Measurements from ENCODE around the gene POLD1.

The POLD1 gene

DNA sequence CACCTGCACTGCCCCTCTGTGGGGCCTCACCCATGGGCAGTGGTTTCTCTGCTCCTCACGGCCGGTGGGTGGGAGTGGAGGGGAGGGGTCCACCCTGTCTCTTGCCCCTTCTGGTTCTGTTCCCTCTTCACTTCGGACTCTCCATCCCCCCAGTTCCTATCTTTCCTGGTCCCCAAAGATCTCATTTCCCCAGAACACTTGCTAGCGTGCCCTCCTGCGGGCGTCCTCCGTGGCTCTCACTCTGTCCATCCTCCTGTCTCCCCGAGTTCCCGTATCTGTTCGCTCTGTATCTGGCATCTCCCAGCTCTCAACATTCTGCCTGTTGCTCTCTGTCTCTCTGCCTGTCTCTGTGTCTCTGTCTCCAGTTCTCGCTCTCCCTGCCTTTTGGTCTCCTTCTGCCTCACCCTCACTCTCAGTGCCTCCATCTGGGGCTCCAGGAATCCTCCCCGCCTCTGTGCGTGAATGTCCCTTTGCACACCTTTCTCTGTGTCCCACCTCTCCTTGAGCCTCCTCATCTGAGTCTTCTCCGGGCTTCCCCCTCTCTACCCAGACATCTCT is 35.0 kb downstream of the POLD1 start:
- DNase-seq, result no peak

DNA sequence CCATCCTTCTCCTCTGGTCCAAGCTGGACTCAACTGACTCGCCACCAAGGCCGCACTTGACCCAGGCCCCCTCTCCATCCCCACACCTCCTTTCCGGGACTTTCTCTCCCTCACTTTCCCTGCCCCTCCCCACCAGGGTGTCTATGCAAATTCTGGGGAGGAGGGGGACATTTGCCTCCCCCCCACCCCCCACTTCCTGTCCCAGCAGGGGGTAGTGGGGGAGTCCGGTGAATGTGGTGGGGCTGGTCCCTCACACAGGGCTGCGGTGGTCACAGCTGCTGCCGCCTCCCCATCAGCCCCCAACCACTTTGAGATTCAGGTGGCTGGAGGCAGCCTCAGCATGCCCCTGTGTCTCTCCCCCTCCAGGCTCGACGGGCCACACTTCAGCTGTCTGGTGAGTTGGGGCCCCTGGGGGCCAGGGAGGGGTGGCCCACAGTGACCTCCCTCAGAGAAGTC is 35.5 kb downstream of the POLD1 start:
- DNase-seq, result no peak

DNA sequence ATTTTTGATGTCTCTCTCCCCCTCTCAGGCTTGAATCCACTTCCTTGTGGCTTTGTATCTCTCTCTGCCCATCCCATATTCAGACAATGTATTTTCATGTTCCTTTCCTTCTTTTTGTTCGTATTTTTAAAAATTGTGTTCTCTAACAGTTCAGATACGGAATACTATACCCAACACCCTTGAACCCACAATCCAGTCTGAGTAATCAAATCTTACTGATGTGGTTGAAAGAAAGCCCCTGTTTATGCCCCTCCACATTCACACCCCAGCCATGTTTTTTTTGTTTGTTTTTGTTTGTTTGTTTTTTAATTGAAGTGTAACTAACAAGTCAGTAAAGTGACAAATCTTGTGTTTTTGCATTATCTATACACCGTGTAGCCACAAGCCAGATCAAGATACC is 36.0 kb downstream of the POLD1 start:
- no peak for DNase-seq

DNA sequence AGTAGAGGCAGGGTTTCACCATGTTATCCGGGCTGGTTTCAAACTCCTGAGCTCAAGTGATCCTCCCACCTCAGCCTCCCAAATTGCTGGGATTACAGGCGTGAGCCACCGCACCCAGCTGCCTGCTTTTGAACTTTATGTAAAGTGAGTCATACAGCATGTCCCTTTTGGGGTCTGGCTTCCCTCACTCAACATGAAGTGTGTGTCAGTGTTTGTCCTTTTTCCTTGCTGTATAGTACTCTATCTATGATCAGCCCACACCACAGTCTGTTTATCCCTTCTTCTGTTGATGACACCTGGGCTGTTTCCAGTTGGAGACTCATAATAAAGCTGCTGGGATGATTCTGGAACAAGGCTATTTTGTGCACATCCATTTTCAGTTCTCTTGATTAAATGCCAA is 36.7 kb downstream of the POLD1 start:
- no peak for DNase-seq

DNA sequence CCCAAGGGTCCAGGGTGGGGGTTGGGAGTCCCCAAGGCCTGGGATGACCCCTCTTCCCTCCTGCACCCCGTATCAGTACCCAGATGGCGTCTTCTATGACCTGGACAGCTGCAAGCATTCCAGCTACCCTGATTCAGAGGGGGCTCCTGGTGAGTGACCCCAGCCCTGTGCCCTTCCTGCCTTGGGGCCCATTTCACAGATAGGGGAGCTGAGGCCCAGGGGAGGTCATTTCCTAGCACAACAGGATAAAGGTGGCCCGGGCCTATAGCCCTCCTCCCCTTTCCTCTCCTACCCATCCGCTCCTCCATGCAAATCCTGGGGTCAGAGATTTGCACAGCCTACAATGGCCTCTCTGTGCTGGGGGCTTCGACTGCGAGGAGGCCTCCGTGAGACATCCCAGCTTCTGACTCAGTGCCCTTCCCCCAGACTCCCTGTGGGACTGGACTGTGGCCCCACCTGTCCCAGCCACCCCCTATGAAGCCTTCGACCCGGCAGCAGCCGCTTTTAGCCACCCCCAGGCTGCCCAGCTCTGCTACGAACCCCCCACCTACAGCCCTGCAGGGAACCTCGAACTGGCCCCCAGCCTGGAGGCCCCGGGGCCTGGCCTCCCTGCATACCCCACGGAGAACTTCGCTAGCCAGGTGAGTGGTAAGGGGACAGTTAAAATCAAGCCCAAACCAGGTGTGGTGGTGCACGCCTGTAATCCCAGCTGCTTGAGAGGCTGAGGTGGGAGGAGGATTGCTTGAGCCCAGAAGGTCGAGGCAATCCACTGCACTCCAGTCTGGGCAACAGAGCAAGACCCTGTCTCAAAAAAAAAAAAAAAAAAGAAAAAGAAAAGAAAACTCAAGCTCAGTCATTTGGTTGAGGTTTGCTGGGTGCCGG is 38.5 kb downstream of the POLD1 start:
- DNase-seq, result no peak

DNA sequence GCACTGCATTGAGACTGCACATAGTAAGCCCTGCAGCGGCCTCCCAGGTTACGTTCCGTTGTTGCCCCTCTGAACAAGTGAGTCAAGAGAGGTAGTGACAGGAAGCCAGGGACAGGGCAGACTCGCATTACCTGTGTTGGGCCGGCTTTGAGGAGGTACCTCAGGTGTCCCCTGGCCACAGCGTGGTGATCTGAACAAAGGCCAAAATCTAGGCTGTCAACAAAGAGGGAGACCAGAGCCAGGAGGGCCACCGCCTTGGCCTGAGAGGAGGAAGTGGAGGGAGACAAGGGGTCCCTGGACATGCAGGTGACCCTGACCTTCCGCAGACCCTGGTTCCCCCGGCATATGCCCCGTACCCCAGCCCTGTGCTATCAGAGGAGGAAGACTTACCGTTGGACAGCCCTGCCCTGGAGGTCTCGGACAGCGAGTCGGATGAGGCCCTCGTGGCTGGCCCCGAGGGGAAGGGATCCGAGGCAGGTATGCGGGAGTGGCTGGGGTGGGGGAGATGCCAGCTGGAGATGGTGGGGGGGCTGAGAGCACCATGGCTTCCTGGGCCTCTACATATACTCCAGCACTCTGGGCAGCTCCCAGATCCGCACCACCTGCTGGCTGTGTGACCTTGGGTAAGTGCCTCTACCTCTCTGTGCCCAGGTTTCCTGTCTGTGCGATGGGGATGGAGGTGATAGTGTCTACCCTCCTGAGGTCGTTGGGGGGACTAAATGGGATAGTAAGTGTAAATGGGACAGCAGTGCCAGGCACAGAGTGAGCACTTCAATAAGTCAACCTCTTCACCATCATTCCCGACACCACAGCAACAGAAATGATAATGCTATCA is 39.3 kb downstream of the POLD1 start:
- DNase-seq, result no peak

DNA sequence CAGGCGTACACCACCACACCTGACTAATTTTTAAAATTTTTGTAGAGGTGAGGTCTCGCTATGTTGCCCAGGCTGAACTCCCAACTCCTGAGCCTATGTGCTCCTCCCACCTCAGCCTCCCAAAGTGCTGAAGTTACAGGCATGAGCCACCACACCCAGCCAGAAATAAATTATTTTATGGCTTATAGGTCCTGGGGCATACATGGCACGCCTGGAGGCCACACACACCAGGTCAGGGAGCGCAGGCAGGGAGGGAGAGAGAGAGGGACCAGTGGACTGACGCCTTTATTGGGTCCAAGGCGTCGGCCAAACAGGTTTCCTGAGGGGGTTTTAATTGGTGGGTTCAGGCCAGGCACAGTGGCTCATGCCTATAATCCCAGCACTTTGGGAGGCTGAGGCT is 41.4 kb downstream of the POLD1 start:
- DNase-seq, result no peak

DNA sequence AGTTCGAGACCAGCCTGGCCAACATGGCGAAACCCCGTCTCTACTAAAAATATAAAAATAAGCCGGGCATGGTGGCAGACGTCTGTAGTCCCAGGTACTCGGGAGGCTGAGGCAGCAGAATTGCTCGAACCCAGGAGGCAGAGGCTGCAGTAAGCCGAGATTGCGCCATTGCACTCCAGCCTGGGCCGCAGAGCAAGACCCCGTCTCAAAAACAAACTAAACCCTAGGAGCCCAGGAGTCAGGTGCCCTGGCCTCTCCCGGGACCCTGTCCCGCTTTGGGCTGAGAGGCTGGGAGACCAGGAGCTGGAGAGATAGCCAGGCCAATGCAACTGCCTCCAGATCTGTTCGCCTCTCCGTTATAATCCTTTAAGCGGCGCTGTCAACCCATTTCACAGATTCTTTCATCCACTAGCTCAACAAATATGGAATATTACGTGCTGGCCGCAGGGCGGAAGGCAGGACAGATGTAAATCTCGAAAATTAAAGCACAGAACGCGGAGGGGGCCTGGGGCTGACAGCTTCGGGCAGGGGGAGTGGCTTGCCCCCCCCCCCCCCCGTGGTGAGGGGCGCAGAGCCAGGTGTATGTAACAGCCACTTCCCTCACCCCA is 43.3 kb downstream of the POLD1 start:
- DNase-seq, result no peak

DNA sequence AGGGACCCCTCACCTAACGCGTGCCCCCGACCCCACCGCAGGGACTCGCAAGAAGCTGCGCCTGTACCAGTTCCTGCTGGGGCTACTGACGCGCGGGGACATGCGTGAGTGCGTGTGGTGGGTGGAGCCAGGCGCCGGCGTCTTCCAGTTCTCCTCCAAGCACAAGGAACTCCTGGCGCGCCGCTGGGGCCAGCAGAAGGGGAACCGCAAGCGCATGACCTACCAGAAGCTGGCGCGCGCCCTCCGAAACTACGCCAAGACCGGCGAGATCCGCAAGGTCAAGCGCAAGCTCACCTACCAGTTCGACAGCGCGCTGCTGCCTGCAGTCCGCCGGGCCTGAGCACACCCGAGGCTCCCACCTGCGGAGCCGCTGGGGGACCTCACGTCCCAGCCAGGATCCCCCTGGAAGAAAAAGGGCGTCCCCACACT is 43.9 kb downstream of the POLD1 start:
- peak; percentile 30 for DNase-seq

DNA sequence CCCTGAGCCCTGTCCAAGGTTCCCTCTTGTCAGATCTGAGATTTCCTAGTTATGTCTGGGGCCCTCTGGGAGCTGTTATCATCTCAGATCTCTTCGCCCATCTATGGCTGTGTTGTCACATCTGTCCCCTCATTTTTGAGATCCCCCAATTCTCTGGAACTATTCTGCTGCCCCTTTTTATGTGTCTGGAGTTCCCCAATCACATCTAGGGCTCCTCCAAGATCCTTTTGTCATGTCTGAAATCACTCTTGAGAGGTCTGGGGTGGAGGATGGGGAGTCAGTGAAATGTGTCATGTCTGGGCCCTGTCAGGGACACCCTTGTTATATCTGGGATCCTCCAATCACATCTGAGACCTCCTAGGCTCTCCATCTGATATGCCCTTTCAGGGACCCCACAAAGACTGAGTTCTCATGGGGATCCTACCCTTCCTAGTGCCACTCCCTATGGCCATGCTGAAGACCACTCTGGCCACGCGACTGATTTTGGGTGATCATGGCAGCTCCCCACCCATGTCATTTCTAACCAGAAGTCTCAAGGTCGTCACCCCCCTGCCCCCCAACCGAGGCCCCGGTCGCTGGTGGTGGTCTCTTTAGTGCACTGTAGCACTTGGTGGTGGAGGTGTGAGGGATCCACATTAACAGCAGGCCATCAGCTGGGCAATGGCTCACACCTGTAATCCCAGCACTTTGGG is 44.8 kb downstream of the POLD1 start:
- no peak for DNase-seq

DNA sequence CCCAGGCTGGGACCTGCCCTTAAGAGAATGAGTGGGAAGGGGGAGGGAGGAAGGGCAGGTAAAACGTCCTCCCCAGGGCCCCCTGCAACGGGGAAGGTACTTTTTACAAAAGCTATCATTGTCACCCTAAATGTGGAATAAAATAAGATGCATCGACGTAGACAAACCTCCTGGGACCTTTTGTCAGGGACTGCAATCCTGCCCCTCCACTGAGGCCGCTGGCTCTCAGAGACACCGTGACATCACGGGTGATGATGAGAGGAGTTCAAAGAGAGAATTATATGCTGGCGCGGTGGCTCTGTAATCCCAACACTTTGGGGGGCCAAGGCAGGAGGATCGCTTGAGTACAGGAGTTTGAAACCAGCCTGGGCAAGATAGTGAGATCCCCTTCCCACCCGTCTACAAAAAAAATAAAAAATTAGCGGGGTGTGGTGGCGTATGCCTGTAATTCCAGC is 46.8 kb downstream of the POLD1 start:
- no peak for DNase-seq

DNA sequence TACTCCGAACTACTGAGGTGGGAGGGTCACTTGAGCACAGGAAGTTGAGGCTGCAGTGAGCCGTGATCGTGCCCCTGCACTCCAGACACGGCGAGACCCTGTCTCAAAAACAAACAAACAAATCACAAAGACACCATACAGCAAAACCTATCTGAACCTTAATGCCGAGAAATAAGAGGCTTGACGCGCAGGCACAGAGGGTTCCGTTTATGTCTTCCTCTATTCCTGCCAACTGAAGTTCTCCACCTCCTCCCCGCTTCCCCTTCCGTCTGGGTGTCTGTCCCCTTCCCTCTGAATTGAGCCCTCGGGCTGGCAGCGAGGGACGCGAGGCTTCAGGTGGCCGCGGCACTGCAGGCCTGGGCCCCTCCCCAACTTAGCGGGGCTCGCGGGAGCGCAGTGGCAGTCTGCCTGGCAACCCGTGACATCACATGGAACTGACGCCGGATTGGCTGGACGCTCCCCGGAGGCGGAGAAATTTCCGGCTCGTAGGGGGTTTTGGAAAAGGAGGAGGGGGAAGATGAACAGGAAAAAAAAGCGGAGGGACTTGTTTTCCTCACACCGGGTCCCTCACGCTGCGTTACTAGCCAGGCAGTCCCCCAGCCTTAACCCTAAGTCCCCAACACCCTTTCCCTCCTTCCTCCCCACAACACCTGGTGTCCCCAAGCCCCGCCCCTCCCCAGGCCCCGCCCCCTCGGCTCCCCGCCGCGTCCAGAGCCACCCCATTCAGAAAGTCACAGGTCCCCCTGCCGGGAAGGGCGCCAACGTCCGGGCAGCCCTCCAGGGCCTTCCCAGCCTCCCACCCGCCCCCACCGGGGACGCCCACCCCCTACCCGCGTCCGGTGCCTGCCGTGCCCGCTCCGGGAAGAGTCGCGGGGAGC is 47.4 kb downstream of the POLD1 start:
- DNase-seq, result peak; percentile 60

DNA sequence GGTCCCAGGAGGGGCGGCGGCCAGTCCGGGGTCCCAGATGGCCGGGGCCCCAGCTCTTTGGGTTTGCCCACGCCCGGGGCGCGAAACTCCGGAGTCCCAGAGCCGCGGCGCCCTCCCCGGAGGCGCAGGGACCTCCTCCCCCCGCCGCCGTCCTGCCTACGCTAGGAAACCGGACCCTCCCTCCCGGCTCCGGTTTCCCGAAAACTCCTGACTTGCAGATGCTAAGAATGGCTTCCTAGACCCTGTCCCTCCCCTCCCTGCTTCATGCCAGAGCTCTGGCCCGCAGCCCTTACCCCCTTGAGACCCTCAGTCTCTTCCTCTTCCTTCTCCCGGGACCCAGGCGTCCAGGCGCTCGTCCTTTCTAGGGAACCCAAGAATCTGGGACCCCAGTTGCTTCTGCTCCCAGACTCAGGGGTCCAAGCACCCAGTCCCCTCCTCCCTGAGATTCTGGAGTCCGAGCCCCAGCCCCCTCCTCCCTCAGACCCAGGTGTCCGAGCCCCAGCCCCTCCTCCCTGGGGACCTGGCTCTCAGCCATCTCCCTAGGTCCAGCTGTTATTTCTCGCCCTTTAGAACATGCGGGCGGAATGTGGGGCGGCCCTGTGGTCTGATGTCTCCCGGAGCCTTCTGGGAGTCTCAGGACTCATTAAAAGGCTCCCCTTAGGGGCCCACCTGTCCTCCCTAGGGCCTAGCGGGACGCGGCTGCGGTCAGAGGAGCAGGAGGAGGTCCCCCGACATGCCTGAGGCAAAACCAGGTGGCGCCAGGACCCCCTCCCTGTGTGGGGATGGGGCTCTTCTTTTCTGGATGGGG is 48.3 kb downstream of the POLD1 start, which contains the start of gene MYBPC2:
Gene MYBPC2, plus strand, starts transcription at position 672 of the 808 bp plus-strand sequence. Its CDS starts 62 bp downstream, at position 734.
- no peak for DNase-seq

DNA sequence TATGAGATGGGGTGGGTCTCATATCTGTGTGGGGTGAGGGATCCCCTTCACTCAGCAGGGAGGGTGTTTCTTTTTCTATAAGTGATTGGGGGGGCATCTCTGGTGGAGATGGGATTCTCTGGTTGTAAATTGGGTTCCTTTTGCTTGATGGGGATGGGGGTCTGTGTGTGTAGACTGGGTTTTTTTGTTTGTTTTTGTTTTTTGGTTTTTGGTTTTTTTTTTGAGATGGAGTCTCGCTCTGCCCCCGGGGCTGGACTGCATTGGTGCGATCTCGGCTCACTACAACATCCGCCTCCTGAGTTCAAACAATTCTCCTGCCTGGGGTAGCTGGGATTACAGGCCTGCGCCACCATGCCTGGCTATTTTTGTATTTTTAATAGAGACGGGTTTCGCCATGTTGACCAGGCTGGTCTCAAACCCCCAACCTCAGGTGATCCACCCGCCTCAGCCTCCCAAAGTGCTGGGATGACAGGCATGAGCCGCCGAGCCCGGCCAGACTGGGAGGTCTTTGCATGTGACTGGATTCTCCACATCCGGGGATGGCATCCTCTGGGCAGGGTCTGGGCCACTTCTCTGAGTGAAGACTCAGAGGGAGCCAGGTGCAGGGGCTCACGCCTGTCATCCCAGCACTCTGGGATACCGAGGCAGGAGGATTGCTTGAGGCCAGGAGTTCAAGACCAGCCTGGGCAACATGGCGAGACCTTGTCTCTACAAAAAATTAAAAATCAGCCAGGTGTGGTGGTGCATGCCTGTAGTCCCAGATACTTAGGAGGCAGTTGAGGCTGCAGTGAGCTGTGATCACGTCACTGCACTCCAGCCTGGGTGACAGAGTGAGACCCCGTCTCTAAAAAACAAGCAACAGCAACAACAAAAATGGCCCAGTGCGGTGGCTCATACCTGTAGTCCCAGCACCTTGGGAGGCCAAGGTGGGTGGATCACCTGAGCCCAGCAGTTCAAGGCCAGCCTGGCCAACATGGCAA is 49.3 kb downstream of the POLD1 start:
- no peak for DNase-seq

DNA sequence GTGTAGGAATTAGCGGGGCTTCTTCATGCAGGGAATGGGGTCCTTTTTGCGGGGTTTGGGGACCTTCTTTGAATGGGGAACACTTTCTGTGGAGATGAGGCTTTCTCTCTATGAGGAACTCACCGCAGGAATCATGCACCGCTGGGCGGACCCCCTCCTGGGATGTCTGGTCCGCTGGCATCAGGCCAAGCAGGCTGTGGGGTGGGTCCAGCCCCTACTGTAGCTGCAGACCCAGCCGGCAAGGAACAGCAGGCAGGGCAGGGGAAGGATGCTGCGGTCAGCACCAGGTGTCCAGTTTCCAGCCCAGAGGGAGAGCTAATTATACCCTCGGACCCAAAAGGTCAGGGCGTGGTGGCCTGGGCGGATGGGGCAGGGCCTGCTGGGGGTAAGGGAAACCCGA is 50.4 kb downstream of the POLD1 start:
- DNase-seq, result no peak

DNA sequence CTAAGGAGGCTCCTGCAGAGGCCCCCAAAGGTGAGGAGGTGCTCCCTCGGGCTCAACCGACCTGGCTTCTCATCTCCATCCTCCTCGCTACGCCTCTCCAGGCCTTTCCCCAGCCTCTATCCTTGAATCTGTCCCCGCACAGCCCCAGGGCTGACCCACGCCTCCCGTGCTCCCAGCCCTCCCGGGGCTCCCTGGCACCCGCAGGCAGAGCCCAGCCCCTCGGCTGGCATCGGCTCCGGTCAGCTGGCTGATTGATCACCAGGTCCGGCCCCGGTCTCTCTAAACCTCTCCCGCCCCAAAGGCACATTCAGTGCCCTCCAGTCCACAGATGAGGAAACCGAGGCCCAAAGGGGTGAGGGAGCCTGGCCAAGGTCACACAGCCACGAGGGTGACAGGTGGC is 51.1 kb downstream of the POLD1 start:
- no peak for DNase-seq

DNA sequence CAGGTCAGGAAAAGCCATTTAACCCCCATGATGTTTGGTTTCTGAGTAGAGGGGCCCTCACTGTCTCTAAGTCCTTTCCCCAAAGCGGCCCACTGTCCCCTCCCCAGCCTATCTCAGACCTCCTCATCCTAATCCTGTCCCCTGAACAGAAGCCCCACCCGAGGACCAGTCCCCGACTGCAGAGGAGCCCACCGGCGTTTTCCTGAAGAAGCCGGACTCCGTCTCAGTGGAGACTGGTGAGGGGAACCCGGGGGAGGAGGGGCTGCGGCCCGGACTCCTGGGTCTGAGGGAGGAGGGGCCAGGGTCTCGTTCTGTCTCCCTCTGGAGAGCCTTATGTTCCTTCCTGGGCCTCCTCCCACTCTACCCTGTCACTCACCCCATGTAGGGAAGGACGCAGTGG is 51.5 kb downstream of the POLD1 start:
- DNase-seq, result no peak

DNA sequence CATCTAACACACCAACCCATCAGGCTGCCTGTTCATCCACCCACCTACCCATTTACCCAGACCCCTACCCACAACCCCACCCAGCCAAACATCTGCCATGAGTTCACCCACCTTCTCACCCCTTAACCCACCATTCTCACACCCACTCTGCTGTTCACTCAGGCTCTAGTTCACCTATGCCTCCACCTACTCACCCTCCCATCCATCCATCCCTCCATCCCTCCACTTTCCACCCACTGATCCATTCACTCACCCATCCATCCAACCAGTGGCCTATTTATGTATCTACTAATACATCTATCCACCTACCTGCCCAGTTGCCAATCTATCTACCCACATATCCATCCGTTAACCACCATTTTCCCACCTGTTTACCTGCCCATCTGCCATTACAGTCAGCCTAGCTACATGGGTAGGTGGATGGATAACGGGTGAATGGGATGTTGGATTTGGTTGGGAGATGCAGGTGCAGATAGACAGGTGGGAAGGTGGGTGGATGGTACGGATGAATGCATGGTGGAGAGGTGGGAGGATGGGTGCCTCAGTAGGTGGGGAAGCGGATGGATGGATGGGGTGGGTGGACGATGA is 53.8 kb downstream of the POLD1 start:
- no peak for DNase-seq
